Heart right ventricle (tissue), 16 donors: Measurements from ENCODE around the gene TMEM11. TPM values are rescaled to one million over a fixed set of nuclear protein-coding genes. Genes with fewer than 3 reads are reported as not detected.

ENCODE experiments used
- ATAC-seq, 8 donors: fragments of 200-7000 bp; cut with Tn5 transposase; one replicate each; pipeline ENCODE4 v1.9.1; 2020; ENCODE audit warnings: mild to moderate bottlenecking in 8 of 8, moderate library complexity in 8 of 8, moderate number of reproducible peaks in 1 of 8
- DNase-seq, 2 donors: peaks; one replicate each; pipeline ENCODE4 v3.0.0-alpha.2; 2020
- H3K27ac ChIP-seq, 10 donors: fragments of 200-600 bp; sonication (generic) in 2 of 10; one replicate each; pipeline versions ENCODE4 v1.5.0 to v1.8.0; 2020 to 2022; ENCODE audit warnings: mild to moderate bottlenecking in 3 of 10
- H3K27me3 ChIP-seq, 7 donors: fragments of 200-600 bp; one replicate each; pipeline ENCODE4 v1.8.0; 2021 to 2022; ENCODE audit warnings: mild to moderate bottlenecking in 2 of 7
- H3K36me3 ChIP-seq, 9 donors: fragments of 200-600 bp; sonication (generic) in 1 of 9; one replicate each; pipeline versions ENCODE4 v1.5.0 to v1.8.0; 2020 to 2022; ENCODE audit warnings: mild to moderate bottlenecking in 2 of 9
- H3K4me1 ChIP-seq, 9 donors: fragments of 200-600 bp; sonication (generic) in 1 of 9; one replicate each; pipeline versions ENCODE4 v1.5.0 to v1.8.0; 2020 to 2022; ENCODE audit warnings: mild to moderate bottlenecking in 4 of 9
- H3K4me3 ChIP-seq, 10 donors: fragments of 200-600 bp; sonication (generic) in 2 of 10; one replicate each; pipeline versions ENCODE4 v1.5.0 to v1.8.0; 2020 to 2022; ENCODE audit warnings: mild to moderate bottlenecking in 7 of 10, moderate library complexity in 2 of 10
- H3K9me3 ChIP-seq, 11 donors: fragments of 200-600 bp in 10 of 11; sonication (generic) in 2 of 11; one replicate each; pipeline versions ENCODE4 v1.5.0 to v1.8.0; 2013 to 2022; ENCODE audit warnings: mild to moderate bottlenecking in 2 of 11, control low read depth in 1 of 11, moderate library complexity in 1 of 11
- WGBS, 2 donors: extraction: QIAGEN DNeasy Blood & Tissue Kit; methylation state at CpG; one replicate each; pipeline ENCODE4 v1.1.7; 2013; ENCODE audit warnings: inconsistent platforms in 1 of 2; 5-methylcytosine and 5-hydroxymethylcytosine counted together
- intact Hi-C, 10 donors: fragments of 100-400 bp; cut with DNase I; formaldehyde crosslinking; loops; one replicate each; pipeline versions ENCODE4 v1.11.1 to v1.14.2; 2022
- polyA plus RNA-seq, 2 donors: library from polyadenylated mRNA; stranded (reverse); fragments of 200-250 nt; gene quantifications; one replicate each; pipeline ENCODE4 v1.2.3, GENCODE V29; 2013
- total RNA-seq, 10 donors: library from RNA; stranded (reverse); fragmentation: NEBNext Ultra II Directional in 3 of 10; extraction: Animal tissue kit (Norgen Biotek cat#: 25700) in 3 of 10; gene quantifications; one replicate each; pipeline versions ENCODE4 v1.2.1 to v1.2.4, GENCODE V29; 2021 to 2023
- TF ChIP-seq, protein P1 (sequence below), 9 donors: fragments of 200-600 bp; sonication (generic) in 2 of 9; IDR thresholded peaks; one replicate each; pipeline versions ENCODE4 v1.5.0 to v1.8.0; 2021 to 2022; ENCODE audit warnings: antibody characterized with exemption in 9 of 9, mild to moderate bottlenecking in 5 of 9, moderate library complexity in 1 of 9
- donor health status: Arrhythmogenic right ventricular cardiomyopathy.
- donor health status: ischemic (EF 13 %, LVEDD 7.1; RV severe dilation, severe dysfunction).
- donor health status: healthy with polysubstance abuse.
- donor health status: DM: no; HTN: yes; CAD: no.
- donor health status: DM: no; HTN: no; CAD: no.
- donor health status: ischemic (EF 25% LVEDD 6.9; RV normal size, moderate dysfunction).
- donor health status: ischemic (EF 25% LVEDD 5.7; RV mildly dilated, moderate dysfunction).
- donor health status: healthy.
- donor health status: DM: yes; HTN: yes; CAD: no.
- donor health status: Ischemic cardiomyopathy.
- donor health status: ischemic (EF 35%, LVEDD 5.7; RV mildly dilated, moderate dysfunction).
- donor health status: nonischemic (EF 11% LVEDD 7.7; RV severe dilation, severe dysfunction).
- donor health status: DM: yes; HTN: yes; CAD: no.
- donor health status: PGD.
- donor health status: ischemic (EF 29% LVEDD 5.4; RV normal size, mild dysfunction).
- donor health status: nonischemic (EF 23%, LVEDD 6.1; RV moderate dilation, normal function).

TMEM11 gene
- total and polyA plus RNA-seq, 12 donors = 20.8 to 54.1 (median 29.0) TPM

GRCh38 chr17:21212826-21213637 lies 929 bp downstream of the TMEM11 start:
- 5% methylated on average over 18 of the region's 18 CpGs for WGBS, 2 donors
- intact Hi-C loops = loop anchor here in 9 of 10 donors (2.0 to 10.0 kb wide), 8 partner anchors 34 to 88 kb away; partner anchors contain the start of genes DHRS7B (in 6 of the 9), MAP2K3 (in 2 of the 9) and NATD1 (in 1 of the 9)

DNA sequence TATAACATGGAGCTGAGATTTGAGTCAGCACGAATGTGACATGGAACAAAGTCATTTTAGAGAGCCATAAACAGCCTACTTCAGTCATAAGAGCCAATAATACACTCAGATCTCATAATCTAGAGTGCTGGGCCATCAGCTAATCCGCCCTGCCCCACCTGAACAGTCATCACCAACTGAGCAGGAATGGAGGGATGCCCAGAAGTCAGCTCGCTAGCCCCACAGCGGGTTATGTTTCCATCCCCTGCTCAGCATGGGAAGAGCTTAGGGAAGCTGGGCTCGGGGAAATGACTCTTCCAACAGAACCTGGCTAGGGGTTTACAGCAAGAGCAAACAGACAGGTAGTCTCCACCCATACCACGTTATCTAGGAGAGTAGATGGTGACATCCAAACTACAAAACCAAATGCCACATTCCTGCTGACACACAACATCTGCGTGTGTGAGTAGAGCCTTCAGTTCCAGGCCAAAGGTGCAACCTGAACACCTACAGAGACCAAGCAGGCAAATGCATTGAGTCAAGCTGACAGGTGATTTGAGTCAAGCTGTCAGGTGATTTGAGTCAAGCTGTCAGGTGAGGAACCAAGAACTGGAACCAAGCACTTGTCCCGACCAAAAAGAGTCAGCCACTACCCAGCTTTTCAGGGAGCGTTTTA lies 2.0 kb downstream of the TMEM11 start:
- peak overlapping the region in 2 of 10 donors; percentile 81 to 99 for H3K4me3 ChIP-seq
- intact Hi-C loops = loop anchor here in 9 of 10 donors (2.0 to 10.0 kb wide), 8 partner anchors 35 to 87 kb away; partner anchors contain the start of genes DHRS7B (in 6 of the 9), MAP2K3 (in 2 of the 9) and NATD1 (in 1 of the 9)
- H3K27me3 ChIP-seq = no peaks in the 10 kb centered on the region
- DNase-seq = no peak
- WGBS, 2 donors = 69 to 71% methylated on average over 9 of the region's 9 CpGs
- TF ChIP-seq, protein P1, sequence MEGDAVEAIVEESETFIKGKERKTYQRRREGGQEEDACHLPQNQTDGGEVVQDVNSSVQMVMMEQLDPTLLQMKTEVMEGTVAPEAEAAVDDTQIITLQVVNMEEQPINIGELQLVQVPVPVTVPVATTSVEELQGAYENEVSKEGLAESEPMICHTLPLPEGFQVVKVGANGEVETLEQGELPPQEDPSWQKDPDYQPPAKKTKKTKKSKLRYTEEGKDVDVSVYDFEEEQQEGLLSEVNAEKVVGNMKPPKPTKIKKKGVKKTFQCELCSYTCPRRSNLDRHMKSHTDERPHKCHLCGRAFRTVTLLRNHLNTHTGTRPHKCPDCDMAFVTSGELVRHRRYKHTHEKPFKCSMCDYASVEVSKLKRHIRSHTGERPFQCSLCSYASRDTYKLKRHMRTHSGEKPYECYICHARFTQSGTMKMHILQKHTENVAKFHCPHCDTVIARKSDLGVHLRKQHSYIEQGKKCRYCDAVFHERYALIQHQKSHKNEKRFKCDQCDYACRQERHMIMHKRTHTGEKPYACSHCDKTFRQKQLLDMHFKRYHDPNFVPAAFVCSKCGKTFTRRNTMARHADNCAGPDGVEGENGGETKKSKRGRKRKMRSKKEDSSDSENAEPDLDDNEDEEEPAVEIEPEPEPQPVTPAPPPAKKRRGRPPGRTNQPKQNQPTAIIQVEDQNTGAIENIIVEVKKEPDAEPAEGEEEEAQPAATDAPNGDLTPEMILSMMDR (IDR thresholded peaks at IDR 0.05) = no peak
- no peak for ATAC-seq
- peaks cover 0 to 45% (median 0%) of the 10 kb centered on the region in 9 donors for H3K36me3 ChIP-seq
- peaks cover 42 to 77% (median 67%) of the 10 kb centered on the region in 9 donors for H3K4me1 ChIP-seq
- H3K9me3 ChIP-seq = no peaks in the 10 kb centered on the region
- H3K27ac ChIP-seq = peak overlapping the region in 1 of 10 donors; percentile 25

More at GRCh38 chr17:21212826-21213637, 929 bp downstream of the TMEM11 start:
- DNase-seq (no peak), ATAC-seq (no peak)
- Histone ChIP-seq H3K27me3 (no peaks in the 10 kb centered on the region), H3K4me3 (peak overlapping the region; percentile 81 to 100 (median 95)), H3K9me3 (no peaks in the 10 kb centered on the region), H3K4me1 (peaks cover 42 to 70% (median 66%) of the 10 kb centered on the region in 9 donors), H3K36me3 (peaks cover 0 to 35% (median 0%) of the 10 kb centered on the region in 9 donors), H3K27ac (peak overlapping the region in 9 of 10 donors; percentile 83 to 99 (median 95))
- TF ChIP-seq, protein P1 (IDR thresholded peaks at IDR 0.05) = no peak

- DNase-seq (no peak), ATAC-seq (no peak)
- no peaks in the 10 kb centered on the region for H3K9me3 ChIP-seq
- intact Hi-C loops = loop anchor here in 8 of 10 donors (5.0 to 10.0 kb wide), 7 partner anchors 37 to 86 kb away; partner anchors contain the start of genes DHRS7B (in 6 of the 8), MAP2K3 (in 2 of the 8) and NATD1 (in 1 of the 8)
- H3K4me1 ChIP-seq = peaks cover 42 to 81% (median 64%) of the 10 kb centered on the region in 9 donors
- WGBS, 2 donors = 66 to 70% methylated on average over 15 of the region's 15 CpGs
- no peak overlapping the region for H3K4me3 ChIP-seq
- peak overlapping the region in 5 of 10 donors; percentile 8 to 62 (median 39) for H3K27ac ChIP-seq
- TF ChIP-seq, protein P1 (IDR thresholded peaks at IDR 0.05) = no peak
- H3K27me3 ChIP-seq = no peaks in the 10 kb centered on the region
- H3K36me3 ChIP-seq = peaks cover 0 to 52% (median 0%) of the 10 kb centered on the region in 9 donors
These were observed 3.4 kb downstream of the TMEM11 start for GRCh38 chr17:21210411-21211076.
